HepG2 (cell line): ENCODE data around the gene PRDM15. TPM values are rescaled to one million over a fixed set of nuclear protein-coding genes. Genes with fewer than 3 reads are reported as not detected.

Source experiments
- ARNT ChIP-seq: fragments of 450-650 bp; IDR thresholded peaks from 2 replicates; pipeline ENCODE4 v1.6.1; 2017
- CCAR2 ChIP-seq: fragments of 200-400 bp; formaldehyde crosslinking; optimal IDR thresholded peaks from 2 replicates; pipeline ENCODE3; 2018; ENCODE audit warnings: low read depth, mild to moderate bottlenecking, low read length, moderate library complexity
- CHCHD3 ChIP-seq: sonication (generic); formaldehyde crosslinking; IDR thresholded peaks from 2 replicates; pipeline ENCODE4 v1.8.0; 2022; ENCODE audit warnings: mild to moderate bottlenecking, missing genetic modification reagents, moderate library complexity
- EED ChIP-seq: sonication (generic); formaldehyde crosslinking; IDR thresholded peaks from 2 replicates; pipeline ENCODE4 v1.5.0; 2020; ENCODE audit warnings: mild to moderate bottlenecking, missing genetic modification reagents
- EZH2 ChIP-seq: conservative IDR thresholded peaks from 2 replicates; pipeline ENCODE4 v1.6.1; 2012; ENCODE audit warnings: mild to moderate bottlenecking, low read depth, low read length, moderate library complexity
- FIP1L1 ChIP-seq: fragments of 200-400 bp; formaldehyde crosslinking; IDR thresholded peaks from 2 replicates; pipeline ENCODE4 v1.6.1; 2018; ENCODE audit warnings: low read depth, mild to moderate bottlenecking, low read length, moderate library complexity, borderline replicate concordance; ENCODE audit not compliant: insufficient read depth
- NR2F6 ChIP-seq, 2 experiments: IDR thresholded peaks; 2 replicates each; pipeline ENCODE4 v1.6.1; 2016; ENCODE audit warnings: antibody characterized with exemption in 1 of 2, mild to moderate bottlenecking in 1 of 2
- PBX3 ChIP-seq: sonication (generic); formaldehyde crosslinking; IDR thresholded peaks from 2 replicates; pipeline ENCODE4 v1.8.1; 2023; ENCODE audit warnings: missing genetic modification reagents, inconsistent platforms, borderline replicate concordance
- RBAK ChIP-seq: sonication (generic); formaldehyde crosslinking; IDR thresholded peaks from 2 replicates; pipeline ENCODE4 v1.5.1; 2020; ENCODE audit warnings: mild to moderate bottlenecking, missing genetic modification reagents
- RBM22 ChIP-seq: fragments of 200-400 bp; formaldehyde crosslinking; optimal IDR thresholded peaks from 2 replicates; pipeline ENCODE3; 2017; ENCODE audit warnings: mild to moderate bottlenecking, low read length, moderate library complexity
- SIX4 ChIP-seq: sonication (generic); formaldehyde crosslinking; IDR thresholded peaks from 2 replicates; pipeline ENCODE4 v1.4.0; 2020; ENCODE audit warnings: missing genetic modification reagents
- SNAI1 ChIP-seq: sonication (generic); formaldehyde crosslinking; IDR thresholded peaks from 2 replicates; pipeline ENCODE4 v1.5.0; 2020; ENCODE audit warnings: mild to moderate bottlenecking, missing genetic modification reagents, borderline replicate concordance
- SRSF4 ChIP-seq: fragments of 200-400 bp; formaldehyde crosslinking; IDR thresholded peaks from one replicate; pipeline ENCODE4 v1.6.1; 2018; ENCODE audit warnings: mild to moderate bottlenecking, low read depth, low read length, moderate library complexity; ENCODE audit not compliant: poor library complexity, severe bottlenecking
- TARDBP ChIP-seq: sonication (generic); formaldehyde crosslinking; IDR thresholded peaks from 2 replicates; pipeline ENCODE4 v1.8.0; 2022; ENCODE audit warnings: mild to moderate bottlenecking, missing genetic modification reagents
- USF2 ChIP-seq, 2 experiments: sonication (generic) in 1 of 2; formaldehyde crosslinking in 1 of 2; IDR thresholded peaks; 2 replicates each; pipeline versions ENCODE4 v1.5.1 to v1.6.1; 2011 to 2020; ENCODE audit warnings: borderline replicate concordance in 1 of 2, low read depth in 1 of 2, low read length in 1 of 2, mild to moderate bottlenecking in 1 of 2, missing genetic modification reagents in 1 of 2, moderate library complexity in 1 of 2
- ZNF3 ChIP-seq: IDR thresholded peaks from 2 replicates; pipeline ENCODE4 v1.7.0; 2017; ENCODE audit warnings: inconsistent platforms
- ZNF441 ChIP-seq: sonication (generic); formaldehyde crosslinking; IDR thresholded peaks from 2 replicates; pipeline ENCODE4 v1.7.0; 2021; ENCODE audit warnings: missing genetic modification reagents, borderline replicate concordance
- ZNF550 ChIP-seq: sonication (generic); formaldehyde crosslinking; IDR thresholded peaks from 2 replicates; pipeline ENCODE4 v1.4.0; 2020; ENCODE audit warnings: mild to moderate bottlenecking, missing genetic modification reagents, borderline replicate concordance
- ZNF574 ChIP-seq: sonication (generic); formaldehyde crosslinking; IDR thresholded peaks from 2 replicates; pipeline ENCODE4 v1.4.0; 2020; ENCODE audit warnings: missing genetic modification reagents
- ZNF737 ChIP-seq: sonication (generic); formaldehyde crosslinking; IDR thresholded peaks from 2 replicates; pipeline ENCODE4 v1.5.0; 2020; ENCODE audit warnings: missing genetic modification reagents, mild to moderate bottlenecking, borderline replicate concordance
- ZZZ3 ChIP-seq: sonication (generic); formaldehyde crosslinking; IDR thresholded peaks from 2 replicates; pipeline ENCODE4 v1.4.0; 2020; ENCODE audit warnings: missing genetic modification reagents, mild to moderate bottlenecking, borderline replicate concordance
- polyA plus RNA-seq, 8 experiments: library from polyadenylated mRNA; depleted of rRNA in 3 of 8; stranded (reverse) in 7 of 8; unstranded in 1 of 8; fragments of >200 nt; fragmentation: Illumina TruSeq in 4 of 8; extraction: Trizol in 4 of 8; gene quantifications; 2 replicates each; pipeline versions ENCODE4 v1.2.1 to v1.2.3, GENCODE V29; 2011 to 2016; ENCODE audit warnings: low read depth in 4 of 8, missing spikeins in 1 of 8, mixed read lengths in 1 of 8; ENCODE audit not compliant: insufficient read depth in 1 of 8
- total RNA-seq, 5 experiments: library from RNA; depleted of rRNA; stranded (reverse); fragments of >200 nt; fragmentation: Illumina TruSeq; extraction: Trizol; gene quantifications; 2 replicates each; pipeline ENCODE4 v1.2.3, GENCODE V29; 2016; ENCODE audit warnings: low read depth in 1 of 5
- TF ChIP-seq, protein P1 (sequence below): IDR thresholded peaks from 2 replicates; pipeline ENCODE4 v1.6.1; 2016; ENCODE audit warnings: missing compliant biosample characterization, missing genetic modification reagents, borderline replicate concordance

PRDM15 gene
- total and polyA plus RNA-seq, 2 of the 13 experiments (the other 11 are each of a cell fraction or from before 2014, with no cell fraction given) = 4.0 to 6.9 TPM

- no peak for TF ChIP-seq PBX3
- TF ChIP-seq ZNF574 (CRISPR knock-in tag) = peak; percentile 71
- 0 out of 2 replicates have a peak, but pooled peaks have one; percentile 43 for TF ChIP-seq TARDBP (CRISPR knock-in tag)
- no peak for TF ChIP-seq CCAR2
- TF ChIP-seq ARNT = no peak
- TF ChIP-seq SIX4 (CRISPR knock-in tag) = no peak
- no peak for TF ChIP-seq FIP1L1
- no peak for TF ChIP-seq RBM22
- TF ChIP-seq ZNF3 (CRISPR knock-in tag) = no peak
- TF ChIP-seq, protein P1, sequence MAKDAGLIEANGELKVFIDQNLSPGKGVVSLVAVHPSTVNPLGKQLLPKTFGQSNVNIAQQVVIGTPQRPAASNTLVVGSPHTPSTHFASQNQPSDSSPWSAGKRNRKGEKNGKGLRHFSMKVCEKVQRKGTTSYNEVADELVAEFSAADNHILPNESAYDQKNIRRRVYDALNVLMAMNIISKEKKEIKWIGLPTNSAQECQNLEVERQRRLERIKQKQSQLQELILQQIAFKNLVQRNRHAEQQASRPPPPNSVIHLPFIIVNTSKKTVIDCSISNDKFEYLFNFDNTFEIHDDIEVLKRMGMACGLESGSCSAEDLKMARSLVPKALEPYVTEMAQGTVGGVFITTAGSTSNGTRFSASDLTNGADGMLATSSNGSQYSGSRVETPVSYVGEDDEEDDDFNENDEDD (CRISPR knock-in tag) = peak; percentile 40; the same call in 1 of the 2 replicates
- TF ChIP-seq CHCHD3 = no peak
- TF ChIP-seq ZNF737 (CRISPR knock-in tag) = no peak
- no peak for TF ChIP-seq ZNF550 (CRISPR knock-in tag)
- no peak for TF ChIP-seq NR2F6 (IDR thresholded peaks at IDR 0.05)
- no peak for TF ChIP-seq NR2F6 (CRISPR knock-in tag; IDR thresholded peaks at IDR 0.05)
- TF ChIP-seq SNAI1 (CRISPR knock-in tag) = no peak
- no peak for TF ChIP-seq ZZZ3 (CRISPR knock-in tag)
- TF ChIP-seq EZH2 = no peak
- no peak for TF ChIP-seq SRSF4
- TF ChIP-seq USF2 (IDR thresholded peaks at IDR 0.05; ENCODE audit: low read depth, low read length) = no peak
- no peak for TF ChIP-seq USF2 (CRISPR knock-in tag; IDR thresholded peaks at IDR 0.05; ENCODE audit: borderline replicate concordance)
- TF ChIP-seq EED (CRISPR knock-in tag) = no peak; the same call in 1 of the 2 replicates
- TF ChIP-seq RBAK (CRISPR knock-in tag) = no peak
- TF ChIP-seq ZNF441 (CRISPR knock-in tag) = peak; percentile 12; the same call in 1 of the 2 replicates
These were observed 112.1 kb downstream of the PRDM15 start, which contains the start of gene RIPK4 (continued) for GRCh38 chr21:41766883-41767605.
